GM23338 (cell line): Measurements from ENCODE around the gene CLDN2. TPM values are rescaled to one million over a fixed set of nuclear protein-coding genes. Genes with fewer than 3 reads are reported as not detected.

ENCODE experiments used
- ATAC-seq: fragments of 200-7000 bp; cut with Tn5 transposase; 3 replicates; pipeline ENCODE4 v1.9.1; 2020
- DNase-seq: peaks from one replicate; pipeline ENCODE4 v3.0.0-alpha.2; 2015; ENCODE audit warnings: low spot score
- H2AFZ ChIP-seq: fragments of 200-600 bp; sonication (generic); 2 replicates; pipeline ENCODE4 v1.8.0; 2016; ENCODE audit warnings: antibody characterized with exemption, mild to moderate bottlenecking, moderate library complexity
- H3F3A ChIP-seq: fragments of 200-600 bp; sonication (generic); replicated peaks from 2 replicates; pipeline ENCODE4 v1.8.0; 2017; ENCODE audit warnings: antibody characterized with exemption, mixed run types, low read depth
- H3K27ac ChIP-seq: fragments of 200-600 bp; sonication (generic); 2 replicates; pipeline ENCODE4 v1.6.1; 2016; ENCODE audit warnings: low read depth
- H3K27me3 ChIP-seq: fragments of 200-600 bp; sonication (generic); 2 replicates; pipeline ENCODE4 v1.8.0; 2016; ENCODE audit warnings: mild to moderate bottlenecking, mixed run types, moderate library complexity; ENCODE audit not compliant: insufficient read depth
- H3K36me3 ChIP-seq: fragments of 200-600 bp; sonication (generic); 2 replicates; pipeline ENCODE4 v1.8.0; 2016; ENCODE audit warnings: mild to moderate bottlenecking; ENCODE audit not compliant: insufficient read depth
- H3K4me1 ChIP-seq: fragments of 200-600 bp; sonication (generic); 2 replicates; pipeline ENCODE4 v1.8.0; 2016; ENCODE audit warnings: mild to moderate bottlenecking, moderate library complexity; ENCODE audit not compliant: insufficient read depth
- H3K4me2 ChIP-seq: fragments of 200-600 bp; sonication (generic); 2 replicates; pipeline ENCODE4 v1.7.1; 2017; ENCODE audit warnings: mixed run types
- H3K4me3 ChIP-seq: fragments of 200-600 bp; sonication (generic); 2 replicates; pipeline ENCODE4 v1.6.1; 2016; ENCODE audit warnings: mixed run types
- H3K79me2 ChIP-seq: fragments of 200-600 bp; sonication (generic); replicated peaks from 2 replicates; pipeline ENCODE4 v1.8.0; 2017; ENCODE audit warnings: mild to moderate bottlenecking; ENCODE audit not compliant: insufficient read depth
- H3K9me2 ChIP-seq: fragments of 200-600 bp; sonication (generic); 2 replicates; pipeline ENCODE4 v1.8.0; 2017; ENCODE audit not compliant: insufficient read depth
- H4K20me1 ChIP-seq: fragments of 200-600 bp; sonication (generic); replicated peaks from 2 replicates; pipeline ENCODE4 v1.8.0; 2017; ENCODE audit warnings: mild to moderate bottlenecking; ENCODE audit not compliant: insufficient read depth
- H3K27ac Mint-ChIP-seq: 2 replicates; pipeline ENCODE4 v1.8.0; 2020; ENCODE audit warnings: inconsistent platforms, mild to moderate bottlenecking, moderate library complexity, mixed read lengths
- H3K27me3 Mint-ChIP-seq: 3 replicates; pipeline ENCODE4 v1.8.0; 2022; ENCODE audit warnings: low read depth, mild to moderate bottlenecking, moderate library complexity, mixed read lengths, inconsistent platforms; ENCODE audit not compliant: insufficient read depth, poor library complexity
- H3K36me3 Mint-ChIP-seq: 3 replicates; pipeline ENCODE4 v1.8.0; 2021; ENCODE audit warnings: low read depth, mild to moderate bottlenecking, inconsistent platforms, moderate library complexity, mixed read lengths
- H3K4me1 Mint-ChIP-seq: 3 replicates; pipeline ENCODE4 v1.8.0; 2020; ENCODE audit warnings: mild to moderate bottlenecking, inconsistent platforms, mixed read lengths
- H3K4me3 Mint-ChIP-seq: 3 replicates; pipeline ENCODE4 v1.8.0; 2021; ENCODE audit warnings: moderate library complexity, mild to moderate bottlenecking, inconsistent platforms, mixed read lengths
- H3K9me3 Mint-ChIP-seq: 3 replicates; pipeline ENCODE4 v1.8.0; 2020; ENCODE audit warnings: moderate library complexity, mild to moderate bottlenecking, inconsistent platforms, mixed read lengths
- CREB1 ChIP-seq: fragments of 250-450 bp; sonication (Bioruptor Pico); IDR thresholded peaks from 2 replicates; pipeline ENCODE4 v1.5.0; 2020; ENCODE audit warnings: low read depth, mild to moderate bottlenecking, moderate library complexity
- ETS1 ChIP-seq: IDR thresholded peaks from 2 replicates; pipeline ENCODE4 v1.6.1; 2016; ENCODE audit warnings: antibody characterized with exemption
- EZH2 ChIP-seq: fragments of 200-600 bp; sonication (generic); IDR thresholded peaks from one replicate; pipeline ENCODE4 v1.8.0; 2017; ENCODE audit warnings: antibody characterized with exemption, mild to moderate bottlenecking, low read depth; ENCODE audit not compliant: unreplicated experiment
- EZH2phosphoT487 ChIP-seq: fragments of 200-600 bp; sonication (generic); IDR thresholded peaks from one replicate; pipeline ENCODE4 v1.8.1; 2018; ENCODE audit warnings: antibody characterized with exemption; ENCODE audit not compliant: unreplicated experiment
- JUNB ChIP-seq: IDR thresholded peaks from one replicate; pipeline ENCODE4 v1.6.1; 2016; ENCODE audit warnings: antibody characterized with exemption; ENCODE audit not compliant: unreplicated experiment
- NANOG ChIP-seq: IDR thresholded peaks from 2 replicates; pipeline ENCODE4 v1.6.1; 2016; ENCODE audit warnings: antibody characterized with exemption, borderline replicate concordance
- POLR2AphosphoS5 ChIP-seq: IDR thresholded peaks from 2 replicates; pipeline ENCODE4 v1.6.1; 2016; ENCODE audit warnings: antibody characterized with exemption, low read depth
- STAT1 ChIP-seq: IDR thresholded peaks from one replicate; pipeline ENCODE4 v1.6.1; 2016; ENCODE audit warnings: antibody characterized with exemption; ENCODE audit not compliant: unreplicated experiment
- ZNF114 ChIP-seq: fragments of 250-450 bp; sonication (Bioruptor Pico); IDR thresholded peaks from 2 replicates; pipeline ENCODE4 v1.5.0; 2020; ENCODE audit warnings: mild to moderate bottlenecking, moderate library complexity
- ZNF331 ChIP-seq: fragments of 250-450 bp; sonication (Bioruptor Pico); IDR thresholded peaks from 2 replicates; pipeline ENCODE4 v1.5.0; 2020; ENCODE audit warnings: low read depth, mild to moderate bottlenecking, moderate library complexity
- polyA plus RNA-seq: library from polyadenylated mRNA; unstranded; fragments of >200 nt; fragmentation: Nextera tagmentation; extraction: Ambion mirVana; gene quantifications from 2 replicates; pipeline ENCODE4 v1.2.1, GENCODE V29; 2016
- total RNA-seq: library from RNA; depleted of rRNA; stranded (reverse); fragments of >200 nt; shearing (Covaris generic); gene quantifications from 2 replicates; pipeline ENCODE4 v1.2.3, GENCODE V29; 2014
- TF ChIP-seq, protein P1 (sequence below): IDR thresholded peaks from one replicate; pipeline ENCODE4 v1.6.1; 2018; ENCODE audit warnings: antibody characterized with exemption; ENCODE audit not compliant: unreplicated experiment
- TF ChIP-seq, protein P2 (sequence below): fragments of 250-450 bp; sonication (Bioruptor Pico); IDR thresholded peaks from 2 replicates; pipeline ENCODE4 v1.5.0; 2020; ENCODE audit warnings: mild to moderate bottlenecking, moderate library complexity
- TF ChIP-seq, protein P3 (sequence below), 2 experiments: fragments of 200-600 bp in 1 of 2; sonication (generic) in 1 of 2; conservative IDR thresholded peaks; 2 replicates each; pipeline versions ENCODE4 v1.5.1 to v1.6.1; 2016 to 2017; ENCODE audit warnings: antibody characterized with exemption in 2 of 2, low read depth in 2 of 2, mild to moderate bottlenecking in 2 of 2, moderate library complexity in 1 of 2

The CLDN2 gene
- total and polyA plus RNA-seq, 2 experiments from 2014 or later, result not detected

DNA sequence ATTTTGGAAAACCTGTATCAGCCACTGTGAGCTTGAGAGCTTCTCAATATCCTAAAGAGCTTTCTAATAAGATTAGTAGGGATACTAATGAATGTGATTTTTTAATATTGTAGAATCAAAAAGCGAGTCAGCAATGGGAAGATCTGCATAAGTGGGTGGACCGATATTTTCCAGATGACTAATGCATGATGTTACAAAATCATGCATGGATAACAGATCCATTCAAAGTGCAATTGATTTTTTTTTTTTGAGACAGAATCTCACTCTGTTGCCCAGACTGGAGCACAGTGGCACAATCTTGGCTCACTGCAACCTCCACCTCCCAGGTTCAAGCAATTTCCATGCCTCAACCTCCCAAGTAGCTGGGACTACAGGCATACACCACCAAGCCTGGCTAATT lies 7.3 kb upstream of the CLDN2 start:
- Mint-ChIP-seq H3K4me3 (no peak overlapping the region), H3K27me3 (peaks cover 4% of the 10 kb centered on the region), H3K36me3 (no peaks in the 10 kb centered on the region), H3K9me3 (no peaks in the 10 kb centered on the region), H3K27ac (no peak overlapping the region), H3K4me1 (no peaks in the 10 kb centered on the region)
- no peaks in the 10 kb centered on the region for H4K20me1 ChIP-seq
- no peak overlapping the region for H2AFZ ChIP-seq
- H3F3A ChIP-seq, result no peaks in the 10 kb centered on the region
- DNase-seq, result no peak
- H3K27ac ChIP-seq, result no peak overlapping the region
- H3K9me2 ChIP-seq, result no peaks in the 10 kb centered on the region
- H3K4me2 ChIP-seq, result no peak overlapping the region
- TF ChIP-seq JUNB, result no peak
- no peak for TF ChIP-seq NANOG
- no peak for TF ChIP-seq ETS1
- TF ChIP-seq, protein P1, sequence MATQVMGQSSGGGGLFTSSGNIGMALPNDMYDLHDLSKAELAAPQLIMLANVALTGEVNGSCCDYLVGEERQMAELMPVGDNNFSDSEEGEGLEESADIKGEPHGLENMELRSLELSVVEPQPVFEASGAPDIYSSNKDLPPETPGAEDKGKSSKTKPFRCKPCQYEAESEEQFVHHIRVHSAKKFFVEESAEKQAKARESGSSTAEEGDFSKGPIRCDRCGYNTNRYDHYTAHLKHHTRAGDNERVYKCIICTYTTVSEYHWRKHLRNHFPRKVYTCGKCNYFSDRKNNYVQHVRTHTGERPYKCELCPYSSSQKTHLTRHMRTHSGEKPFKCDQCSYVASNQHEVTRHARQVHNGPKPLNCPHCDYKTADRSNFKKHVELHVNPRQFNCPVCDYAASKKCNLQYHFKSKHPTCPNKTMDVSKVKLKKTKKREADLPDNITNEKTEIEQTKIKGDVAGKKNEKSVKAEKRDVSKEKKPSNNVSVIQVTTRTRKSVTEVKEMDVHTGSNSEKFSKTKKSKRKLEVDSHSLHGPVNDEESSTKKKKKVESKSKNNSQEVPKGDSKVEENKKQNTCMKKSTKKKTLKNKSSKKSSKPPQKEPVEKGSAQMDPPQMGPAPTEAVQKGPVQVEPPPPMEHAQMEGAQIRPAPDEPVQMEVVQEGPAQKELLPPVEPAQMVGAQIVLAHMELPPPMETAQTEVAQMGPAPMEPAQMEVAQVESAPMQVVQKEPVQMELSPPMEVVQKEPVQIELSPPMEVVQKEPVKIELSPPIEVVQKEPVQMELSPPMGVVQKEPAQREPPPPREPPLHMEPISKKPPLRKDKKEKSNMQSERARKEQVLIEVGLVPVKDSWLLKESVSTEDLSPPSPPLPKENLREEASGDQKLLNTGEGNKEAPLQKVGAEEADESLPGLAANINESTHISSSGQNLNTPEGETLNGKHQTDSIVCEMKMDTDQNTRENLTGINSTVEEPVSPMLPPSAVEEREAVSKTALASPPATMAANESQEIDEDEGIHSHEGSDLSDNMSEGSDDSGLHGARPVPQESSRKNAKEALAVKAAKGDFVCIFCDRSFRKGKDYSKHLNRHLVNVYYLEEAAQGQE, result no peak
- no peak for TF ChIP-seq ZNF114 (CRISPR knock-in tag)
- TF ChIP-seq STAT1, result no peak
- TF ChIP-seq, protein P2, sequence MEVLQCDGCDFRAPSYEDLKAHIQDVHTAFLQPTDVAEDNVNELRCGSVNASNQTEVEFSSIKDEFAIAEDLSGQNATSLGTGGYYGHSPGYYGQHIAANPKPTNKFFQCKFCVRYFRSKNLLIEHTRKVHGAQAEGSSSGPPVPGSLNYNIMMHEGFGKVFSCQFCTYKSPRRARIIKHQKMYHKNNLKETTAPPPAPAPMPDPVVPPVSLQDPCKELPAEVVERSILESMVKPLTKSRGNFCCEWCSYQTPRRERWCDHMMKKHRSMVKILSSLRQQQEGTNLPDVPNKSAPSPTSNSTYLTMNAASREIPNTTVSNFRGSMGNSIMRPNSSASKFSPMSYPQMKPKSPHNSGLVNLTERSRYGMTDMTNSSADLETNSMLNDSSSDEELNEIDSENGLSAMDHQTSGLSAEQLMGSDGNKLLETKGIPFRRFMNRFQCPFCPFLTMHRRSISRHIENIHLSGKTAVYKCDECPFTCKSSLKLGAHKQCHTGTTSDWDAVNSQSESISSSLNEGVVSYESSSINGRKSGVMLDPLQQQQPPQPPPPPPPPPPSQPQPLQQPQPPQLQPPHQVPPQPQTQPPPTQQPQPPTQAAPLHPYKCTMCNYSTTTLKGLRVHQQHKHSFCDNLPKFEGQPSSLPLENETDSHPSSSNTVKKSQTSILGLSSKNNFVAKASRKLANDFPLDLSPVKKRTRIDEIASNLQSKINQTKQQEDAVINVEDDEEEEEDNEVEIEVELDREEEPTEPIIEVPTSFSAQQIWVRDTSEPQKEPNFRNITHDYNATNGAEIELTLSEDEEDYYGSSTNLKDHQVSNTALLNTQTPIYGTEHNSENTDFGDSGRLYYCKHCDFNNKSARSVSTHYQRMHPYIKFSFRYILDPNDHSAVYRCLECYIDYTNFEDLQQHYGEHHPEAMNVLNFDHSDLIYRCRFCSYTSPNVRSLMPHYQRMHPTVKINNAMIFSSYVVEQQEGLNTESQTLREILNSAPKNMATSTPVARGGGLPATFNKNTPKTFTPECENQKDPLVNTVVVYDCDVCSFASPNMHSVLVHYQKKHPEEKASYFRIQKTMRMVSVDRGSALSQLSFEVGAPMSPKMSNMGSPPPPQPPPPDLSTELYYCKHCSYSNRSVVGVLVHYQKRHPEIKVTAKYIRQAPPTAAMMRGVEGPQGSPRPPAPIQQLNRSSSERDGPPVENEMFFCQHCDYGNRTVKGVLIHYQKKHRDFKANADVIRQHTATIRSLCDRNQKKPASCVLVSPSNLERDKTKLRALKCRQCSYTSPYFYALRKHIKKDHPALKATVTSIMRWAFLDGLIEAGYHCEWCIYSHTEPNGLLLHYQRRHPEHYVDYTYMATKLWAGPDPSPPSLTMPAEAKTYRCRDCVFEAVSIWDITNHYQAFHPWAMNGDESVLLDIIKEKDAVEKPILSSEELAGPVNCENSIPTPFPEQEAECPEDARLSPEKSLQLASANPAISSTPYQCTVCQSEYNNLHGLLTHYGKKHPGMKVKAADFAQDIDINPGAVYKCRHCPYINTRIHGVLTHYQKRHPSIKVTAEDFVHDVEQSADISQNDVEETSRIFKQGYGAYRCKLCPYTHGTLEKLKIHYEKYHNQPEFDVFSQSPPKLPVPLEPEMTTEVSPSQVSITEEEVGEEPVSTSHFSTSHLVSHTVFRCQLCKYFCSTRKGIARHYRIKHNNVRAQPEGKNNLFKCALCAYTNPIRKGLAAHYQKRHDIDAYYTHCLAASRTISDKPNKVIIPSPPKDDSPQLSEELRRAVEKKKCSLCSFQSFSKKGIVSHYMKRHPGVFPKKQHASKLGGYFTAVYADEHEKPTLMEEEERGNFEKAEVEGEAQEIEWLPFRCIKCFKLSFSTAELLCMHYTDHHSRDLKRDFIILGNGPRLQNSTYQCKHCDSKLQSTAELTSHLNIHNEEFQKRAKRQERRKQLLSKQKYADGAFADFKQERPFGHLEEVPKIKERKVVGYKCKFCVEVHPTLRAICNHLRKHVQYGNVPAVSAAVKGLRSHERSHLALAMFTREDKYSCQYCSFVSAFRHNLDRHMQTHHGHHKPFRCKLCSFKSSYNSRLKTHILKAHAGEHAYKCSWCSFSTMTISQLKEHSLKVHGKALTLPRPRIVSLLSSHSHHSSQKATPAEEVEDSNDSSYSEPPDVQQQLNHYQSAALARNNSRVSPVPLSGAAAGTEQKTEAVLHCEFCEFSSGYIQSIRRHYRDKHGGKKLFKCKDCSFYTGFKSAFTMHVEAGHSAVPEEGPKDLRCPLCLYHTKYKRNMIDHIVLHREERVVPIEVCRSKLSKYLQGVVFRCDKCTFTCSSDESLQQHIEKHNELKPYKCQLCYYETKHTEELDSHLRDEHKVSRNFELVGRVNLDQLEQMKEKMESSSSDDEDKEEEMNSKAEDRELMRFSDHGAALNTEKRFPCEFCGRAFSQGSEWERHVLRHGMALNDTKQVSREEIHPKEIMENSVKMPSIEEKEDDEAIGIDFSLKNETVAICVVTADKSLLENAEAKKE (CRISPR knock-in tag), result no peak
- TF ChIP-seq, protein P3, sequence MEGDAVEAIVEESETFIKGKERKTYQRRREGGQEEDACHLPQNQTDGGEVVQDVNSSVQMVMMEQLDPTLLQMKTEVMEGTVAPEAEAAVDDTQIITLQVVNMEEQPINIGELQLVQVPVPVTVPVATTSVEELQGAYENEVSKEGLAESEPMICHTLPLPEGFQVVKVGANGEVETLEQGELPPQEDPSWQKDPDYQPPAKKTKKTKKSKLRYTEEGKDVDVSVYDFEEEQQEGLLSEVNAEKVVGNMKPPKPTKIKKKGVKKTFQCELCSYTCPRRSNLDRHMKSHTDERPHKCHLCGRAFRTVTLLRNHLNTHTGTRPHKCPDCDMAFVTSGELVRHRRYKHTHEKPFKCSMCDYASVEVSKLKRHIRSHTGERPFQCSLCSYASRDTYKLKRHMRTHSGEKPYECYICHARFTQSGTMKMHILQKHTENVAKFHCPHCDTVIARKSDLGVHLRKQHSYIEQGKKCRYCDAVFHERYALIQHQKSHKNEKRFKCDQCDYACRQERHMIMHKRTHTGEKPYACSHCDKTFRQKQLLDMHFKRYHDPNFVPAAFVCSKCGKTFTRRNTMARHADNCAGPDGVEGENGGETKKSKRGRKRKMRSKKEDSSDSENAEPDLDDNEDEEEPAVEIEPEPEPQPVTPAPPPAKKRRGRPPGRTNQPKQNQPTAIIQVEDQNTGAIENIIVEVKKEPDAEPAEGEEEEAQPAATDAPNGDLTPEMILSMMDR (conservative IDR thresholded peaks at IDR 0.05; ENCODE audit: low read depth in 2 of 2), result no peak
- no peak for TF ChIP-seq CREB1 (CRISPR knock-in tag)
- TF ChIP-seq EZH2phosphoT487, result no peak
- TF ChIP-seq POLR2AphosphoS5, result no peak
- no peak for TF ChIP-seq ZNF331 (CRISPR knock-in tag)
- TF ChIP-seq EZH2, result no peak
- H3K36me3 ChIP-seq, result no peaks in the 10 kb centered on the region
- no peak for ATAC-seq
- no peak overlapping the region for H3K4me3 ChIP-seq
- H3K27me3 ChIP-seq, result no peaks in the 10 kb centered on the region
- no peaks in the 10 kb centered on the region for H3K4me1 ChIP-seq
- no peaks in the 10 kb centered on the region for H3K79me2 ChIP-seq
